Endometrial microvascular endothelial cells (primary cell): ENCODE data around the gene NRSN2. TPM values are rescaled to one million over a fixed set of nuclear protein-coding genes. Genes with fewer than 3 reads are reported as not detected.
"Not testable (repeated sequence)": the region's sequence is repeated elsewhere in the genome, so short reads cannot be mapped to it uniquely, and the experiment has no call there.

Source experiments
- in situ Hi-C: cut with HindIII; loops from 2 replicates; pipeline ENCODE4 v1.10.0; 2017; ENCODE audit warnings: low sequenced_read_pairs, low pct_unique_long_range_greater_than_20kb; ENCODE audit errors: inconsistent ontology term
- total RNA-seq: library from RNA; depleted of rRNA; stranded (reverse); fragments of >200 nt; gene quantifications from one replicate; pipeline ENCODE4 v1.2.3, GENCODE V29; 2015; ENCODE audit errors: inconsistent ontology term

NRSN2 gene
- total RNA-seq, 1 donor from 2014 or later, result 47.8 TPM

- in situ Hi-C loops, result no loop called here
Measured at GRCh38 chr20:370151-370600, 23.3 kb downstream of the NRSN2 start.

- in situ Hi-C loops, result no loop called here
Measured at GRCh38 chr20:370977-371754, 24.3 kb downstream of the NRSN2 start.

GRCh38 chr20:371755-372542, 25.0 kb downstream of the NRSN2 start:
- in situ Hi-C loops, result no loop called here

GRCh38 chr20:372543-373082, 25.7 kb downstream of the NRSN2 start:
- in situ Hi-C loops, result not testable (repeated sequence)

GRCh38 chr20:373171-373890, 26.4 kb downstream of the NRSN2 start:
- in situ Hi-C loops, result no loop called here

GRCh38 chr20:375265-375889, 28.5 kb downstream of the NRSN2 start:
- in situ Hi-C loops, result no loop called here

- in situ Hi-C loops, result no loop called here
Measured at GRCh38 chr20:376089-376488, 29.2 kb downstream of the NRSN2 start.

- in situ Hi-C loops, result no loop called here
Measured at GRCh38 chr20:376750-377149, 29.8 kb downstream of the NRSN2 start.

- in situ Hi-C loops, result not testable (repeated sequence)
Measured at GRCh38 chr20:377578-377977, 30.7 kb downstream of the NRSN2 start.

GRCh38 chr20:378961-379336, 32.0 kb downstream of the NRSN2 start:
- in situ Hi-C loops, result no loop called here

GRCh38 chr20:380763-381580, 34.1 kb downstream of the NRSN2 start:
- in situ Hi-C loops, result no loop called here

- in situ Hi-C loops, result no loop called here
Measured at GRCh38 chr20:381581-382290, 34.8 kb downstream of the NRSN2 start.

GRCh38 chr20:382291-383115, 35.6 kb downstream of the NRSN2 start:
- in situ Hi-C loops, result no loop called here

- in situ Hi-C loops, result no loop called here
Measured at GRCh38 chr20:383889-384288, 37.0 kb downstream of the NRSN2 start.

GRCh38 chr20:384723-385122, 37.8 kb downstream of the NRSN2 start:
- in situ Hi-C loops, result no loop called here

- in situ Hi-C loops, result no loop called here
Measured at GRCh38 chr20:385448-385847, 38.5 kb downstream of the NRSN2 start.

GRCh38 chr20:386634-387033, 39.7 kb downstream of the NRSN2 start:
- in situ Hi-C loops, result not testable (repeated sequence)
